Esophagus muscularis mucosa (tissue), 4 donors: Measurements from ENCODE around the gene RNF213. TPM values are rescaled to one million over a fixed set of nuclear protein-coding genes. Genes with fewer than 3 reads are reported as not detected.

Source experiments
- DNase-seq: peaks from one replicate; pipeline ENCODE4 v3.0.0-alpha.2; 2017; ENCODE audit errors: extremely low spot score
- H3K27ac ChIP-seq, 4 donors: fragments of 200-600 bp; sonication (generic); replicated peaks in 1 of 4; 1 replicate in 3 of 4; 2 replicates in 1 of 4; pipeline ENCODE4 v1.5.1; 2016 to 2019; ENCODE audit warnings: mild to moderate bottlenecking in 1 of 4
- H3K27me3 ChIP-seq, 4 donors: fragments of 200-600 bp; sonication (generic); one replicate each; pipeline versions ENCODE4 v1.5.1 to v1.6.0; 2016 to 2019
- H3K36me3 ChIP-seq, 4 donors: fragments of 200-600 bp; sonication (generic); one replicate each; pipeline ENCODE4 v1.5.1; 2016 to 2019
- H3K4me1 ChIP-seq, 4 donors: fragments of 200-600 bp; sonication (generic); one replicate each; pipeline ENCODE4 v1.5.1; 2016 to 2019
- H3K4me3 ChIP-seq, 4 donors: fragments of 200-600 bp; sonication (generic); 1 replicate in 2 of 4; 2 replicates in 2 of 4; pipeline ENCODE4 v1.5.1; 2016 to 2019; ENCODE audit warnings: mild to moderate bottlenecking in 4 of 4, moderate library complexity in 1 of 4
- H3K9me3 ChIP-seq, 4 donors: fragments of 200-600 bp; sonication (generic); 1 replicate in 3 of 4; 2 replicates in 1 of 4; pipeline ENCODE4 v1.5.1; 2016 to 2019
- CTCF ChIP-seq, 3 experiments: fragments of 200-600 bp in 2 of 3; fragments of 450-650 bp in 1 of 3; sonication (generic) in 2 of 3; IDR thresholded peaks; one replicate each; pipeline ENCODE4 v1.5.1; 2017 to 2019; ENCODE audit warnings: antibody characterized with exemption in 3 of 3, mild to moderate bottlenecking in 2 of 3, moderate library complexity in 1 of 3
- EP300 ChIP-seq: sonication (generic); formaldehyde crosslinking; IDR thresholded peaks from one replicate; pipeline ENCODE4 v1.6.1; 2017; ENCODE audit warnings: antibody characterized with exemption
- POLR2A ChIP-seq: fragments of 450-650 bp; IDR thresholded peaks from one replicate; pipeline ENCODE4 v1.6.1; 2017; ENCODE audit warnings: antibody characterized with exemption, moderate library complexity, mild to moderate bottlenecking, low read depth
- POLR2AphosphoS5 ChIP-seq, 2 donors: sonication (generic); formaldehyde crosslinking; IDR thresholded peaks; one replicate each; pipeline ENCODE4 v1.6.1; 2017; ENCODE audit warnings: antibody characterized with exemption in 2 of 2
- WGBS: methylation state at CpG from one replicate; pipeline ENCODE4 v1.1.5; 2018; 5-methylcytosine and 5-hydroxymethylcytosine counted together
- intact Hi-C: fragments of 100-400 bp; cut with DNase I; formaldehyde crosslinking; loops from one replicate; pipeline ENCODE4 v1.15.1; 2023
- total RNA-seq, 4 donors: library from RNA; depleted of rRNA; stranded (reverse); fragments of >200 nt; gene quantifications; one replicate each; pipeline versions ENCODE4 v1.1.0 to v1.2.1, GENCODE V29; 2016

Gene RNF213
- total RNA-seq, 4 donors from 2014 or later, result 55.8 to 85.7 (median 75.9) TPM

- intact Hi-C loops, result no loop called here
- H3K36me3 ChIP-seq, result peaks cover 13 to 82% (median 30%) of the 10 kb centered on the region in 4 donors
These were observed 33.5 kb upstream of the RNF213 start for GRCh38 chr17:80227156-80227555.

GRCh38 chr17:80227666-80228065, 33.0 kb upstream of the RNF213 start:
- intact Hi-C loops, result no loop called here
- WGBS, result 100% methylated on average over 1 of the region's 11 CpGs
- no peak overlapping the region for H3K27ac ChIP-seq
- H3K4me1 ChIP-seq, result peaks cover 0 to 11% (median 9%) of the 10 kb centered on the region in 4 donors
- no peak for DNase-seq
- no peak overlapping the region for H3K4me3 ChIP-seq
- TF ChIP-seq POLR2A, result no peak
- TF ChIP-seq POLR2AphosphoS5 (IDR thresholded peaks at IDR 0.05), result no peak
- TF ChIP-seq EP300, result no peak
- TF ChIP-seq CTCF (IDR thresholded peaks at IDR 0.05), result no peak
- peaks cover 13 to 87% (median 35%) of the 10 kb centered on the region in 4 donors for H3K36me3 ChIP-seq
- no peaks in the 10 kb centered on the region for H3K27me3 ChIP-seq
- H3K9me3 ChIP-seq, result peaks cover 0 to 11% (median 7%) of the 10 kb centered on the region in 4 donors

More at GRCh38 chr17:80227156-80227555, 33.5 kb upstream of the RNF213 start:
- Histone ChIP-seq H3K4me3 (no peak overlapping the region), H3K4me1 (peaks cover 0 to 15% (median 14%) of the 10 kb centered on the region in 4 donors), H3K27ac (no peak overlapping the region), H3K9me3 (peaks cover 0 to 6% (median 2%) of the 10 kb centered on the region in 4 donors), H3K27me3 (no peaks in the 10 kb centered on the region)
- WGBS, result 89% methylated on average over 4 of the region's 4 CpGs
- TF ChIP-seq POLR2A (no peak), POLR2AphosphoS5 (IDR thresholded peaks at IDR 0.05) (no peak), EP300 (no peak), CTCF (IDR thresholded peaks at IDR 0.05) (no peak)
- no peak for DNase-seq

GRCh38 chr17:80228477-80228876, 32.2 kb upstream of the RNF213 start:
- WGBS, result 84% methylated on average over 14 of the region's 14 CpGs
- DNase-seq, result no peak
- H3K27me3 ChIP-seq, result no peaks in the 10 kb centered on the region
- TF ChIP-seq CTCF (IDR thresholded peaks at IDR 0.05) (no peak), EP300 (no peak), POLR2AphosphoS5 (IDR thresholded peaks at IDR 0.05) (no peak), POLR2A (no peak)
- peaks cover 0 to 19% (median 13%) of the 10 kb centered on the region in 4 donors for H3K9me3 ChIP-seq
- peaks cover 18 to 90% (median 40%) of the 10 kb centered on the region in 4 donors for H3K36me3 ChIP-seq
- H3K4me3 ChIP-seq, result no peak overlapping the region
- intact Hi-C loops, result no loop called here
- H3K4me1 ChIP-seq, result peaks cover 0 to 5% (median 2%) of the 10 kb centered on the region in 4 donors
- no peak overlapping the region for H3K27ac ChIP-seq

- Histone ChIP-seq H3K27ac (no peak overlapping the region), H3K36me3 (peaks cover 18 to 92% (median 43%) of the 10 kb centered on the region in 4 donors), H3K9me3 (peaks cover 0 to 20% (median 16%) of the 10 kb centered on the region in 4 donors), H3K4me3 (no peak overlapping the region), H3K27me3 (no peaks in the 10 kb centered on the region), H3K4me1 (no peaks in the 10 kb centered on the region)
- intact Hi-C loops, result no loop called here
- no peak for DNase-seq
- 90% methylated on average over 4 of the region's 4 CpGs for WGBS
- TF ChIP-seq CTCF (IDR thresholded peaks at IDR 0.05), result no peak
- no peak for TF ChIP-seq POLR2AphosphoS5 (IDR thresholded peaks at IDR 0.05)
- TF ChIP-seq EP300, result no peak
- no peak for TF ChIP-seq POLR2A
These were observed 31.6 kb upstream of the RNF213 start for GRCh38 chr17:80229011-80229410.

GRCh38 chr17:80232438-80232837, 28.2 kb upstream of the RNF213 start:
- Histone ChIP-seq H3K36me3 (peaks cover 17 to 99% (median 61%) of the 10 kb centered on the region in 4 donors), H3K4me3 (no peak overlapping the region)
- intact Hi-C loops, result no loop called here

More at GRCh38 chr17:80232438-80232837, 28.2 kb upstream of the RNF213 start:
- Histone ChIP-seq H3K4me1 (no peaks in the 10 kb centered on the region), H3K9me3 (peaks cover 0 to 20% (median 16%) of the 10 kb centered on the region in 4 donors), H3K27me3 (no peaks in the 10 kb centered on the region), H3K27ac (no peak overlapping the region)
- TF ChIP-seq POLR2AphosphoS5 (IDR thresholded peaks at IDR 0.05) (no peak), POLR2A (no peak), CTCF (IDR thresholded peaks at IDR 0.05) (no peak), EP300 (no peak)
- 100% methylated on average over 1 of the region's 1 CpG for WGBS
- no peak for DNase-seq
